Measurements from ENCODE around the gene FCRL4.

The FCRL4 gene

DNA sequence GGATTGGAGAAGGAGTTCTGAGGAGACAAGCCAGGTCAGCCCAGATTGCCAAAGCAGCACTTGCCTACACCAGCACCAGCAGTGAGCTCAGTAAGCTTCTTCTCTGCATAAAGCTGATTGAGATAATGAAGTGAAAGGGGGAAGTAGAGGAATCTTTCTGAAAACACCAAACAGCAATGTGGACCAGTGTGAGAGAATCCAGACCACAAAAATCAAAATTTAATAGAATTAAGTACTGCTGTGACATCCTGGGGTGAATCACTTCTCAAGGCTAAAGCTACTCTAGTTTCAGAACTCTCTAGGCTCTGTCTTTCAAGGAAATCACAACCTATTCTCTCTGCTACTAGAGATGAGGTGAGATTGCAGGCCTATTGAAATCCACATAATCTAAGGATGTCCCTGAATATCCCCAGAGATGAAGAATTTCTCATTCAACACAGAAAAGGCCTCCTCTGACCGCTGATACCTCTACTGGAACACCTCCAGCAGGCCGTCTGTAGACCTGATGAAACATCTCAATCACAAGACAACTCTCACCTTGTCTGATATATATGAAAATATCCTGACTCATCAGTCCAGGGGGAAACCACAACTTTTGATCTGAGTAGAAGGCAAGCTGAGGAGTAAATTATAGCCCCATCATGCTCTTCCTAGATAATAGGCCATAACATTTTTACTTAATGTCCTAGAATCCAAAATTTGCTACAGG is at the start of gene FCRL4:
FCRL4 (minus strand) TSS at position 127 of the 709 bp plus-strand sequence. CDS start 141 bp downstream, outside the sequence.
- no peak within 1 kb of the TSS for H3K4me3 Mint-ChIP-seq

DNA sequence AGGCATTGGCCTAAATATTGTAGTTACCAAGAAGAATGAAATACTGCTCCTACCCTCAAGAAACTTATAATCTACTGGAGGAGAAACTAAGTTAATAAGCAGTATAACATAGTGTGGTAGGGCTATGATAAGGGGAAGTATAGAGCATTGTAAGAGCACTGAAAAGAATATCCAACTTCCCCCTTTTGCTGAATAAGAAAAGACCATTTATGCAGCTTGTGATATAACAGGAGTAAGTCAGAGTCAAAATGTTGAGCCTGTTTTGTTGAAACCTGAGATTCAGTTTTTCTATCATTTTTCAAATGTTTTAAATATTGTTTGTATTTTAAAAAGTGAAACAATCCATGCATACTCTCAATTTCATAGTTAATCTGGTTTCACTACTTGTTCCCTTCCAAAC is 48.3 kb upstream of the FCRL4 start:
- H3K27me3 Mint-ChIP-seq: peaks cover 7% of the 10 kb centered on the region
- no peaks in the 10 kb centered on the region for H3K36me3 Mint-ChIP-seq
- no peak overlapping the region for H3K4me3 Mint-ChIP-seq
- no peak overlapping the region for H3K27ac Mint-ChIP-seq
- no peaks in the 10 kb centered on the region for H3K4me1 Mint-ChIP-seq
- H3K9me3 Mint-ChIP-seq: no peaks in the 10 kb centered on the region

More for the DNA sequence above, at the start of gene FCRL4:
- H3K4me1 Mint-ChIP-seq: no peaks in the 10 kb centered on the region
- H3K27ac Mint-ChIP-seq: no peak within 1 kb of the TSS
- H3K9me3 Mint-ChIP-seq: no peaks in the 10 kb centered on the region
- peaks cover 13% of the 10 kb centered on the region for H3K27me3 Mint-ChIP-seq
- no peaks in the 10 kb centered on the region for H3K36me3 Mint-ChIP-seq

DNA sequence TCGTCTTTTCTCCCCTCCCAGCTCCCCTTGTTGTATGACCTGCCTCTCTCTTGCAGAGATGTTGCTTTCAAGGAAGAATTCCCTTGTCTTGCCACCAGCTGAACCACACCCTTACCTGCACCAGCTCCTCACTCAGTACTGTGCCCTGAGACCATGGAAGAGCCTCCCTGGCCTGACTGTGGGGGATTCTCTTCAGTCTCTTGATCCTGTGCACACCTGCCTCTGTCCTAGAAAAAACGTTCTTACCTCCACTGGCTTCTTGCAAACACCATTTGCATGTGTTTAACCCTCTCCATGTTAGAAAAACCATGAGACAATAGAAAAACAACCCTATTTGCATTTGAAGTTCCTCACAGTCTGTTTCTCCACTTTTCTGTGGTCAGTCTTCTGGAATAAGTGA is 43.3 kb upstream of the FCRL4 start:
- no peaks in the 10 kb centered on the region for H3K4me1 Mint-ChIP-seq
- no peak overlapping the region for H3K27ac Mint-ChIP-seq
- no peaks in the 10 kb centered on the region for H3K9me3 Mint-ChIP-seq
- H3K36me3 Mint-ChIP-seq: no peaks in the 10 kb centered on the region
- H3K4me3 Mint-ChIP-seq: no peak overlapping the region
- H3K27me3 Mint-ChIP-seq: peaks cover 9% of the 10 kb centered on the region

DNA sequence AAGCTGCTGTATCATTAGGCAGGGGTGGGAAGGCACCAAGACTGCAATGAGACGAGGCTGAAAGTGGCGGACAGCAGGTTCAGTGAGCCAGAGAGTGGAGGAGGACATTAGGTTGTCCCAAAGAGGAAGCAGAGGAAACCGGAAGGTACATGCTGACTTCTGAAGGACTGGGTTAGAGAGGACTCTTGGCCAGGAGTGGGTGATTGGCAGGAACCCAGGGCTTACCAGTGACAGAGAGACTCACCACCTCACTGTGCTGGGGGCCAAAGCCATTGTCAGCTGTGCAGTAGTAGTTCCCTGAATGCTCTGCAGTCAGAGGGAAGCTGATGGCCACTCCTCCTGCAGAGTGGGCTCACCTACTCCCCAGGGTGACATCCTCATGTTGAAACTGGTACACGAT is 41.9 kb upstream of the FCRL4 start:
- Mint-ChIP-seq H3K36me3 (no peaks in the 10 kb centered on the region), H3K4me3 (no peak overlapping the region), H3K9me3 (no peaks in the 10 kb centered on the region), H3K4me1 (no peaks in the 10 kb centered on the region), H3K27ac (no peak overlapping the region), H3K27me3 (peaks cover 10% of the 10 kb centered on the region)

DNA sequence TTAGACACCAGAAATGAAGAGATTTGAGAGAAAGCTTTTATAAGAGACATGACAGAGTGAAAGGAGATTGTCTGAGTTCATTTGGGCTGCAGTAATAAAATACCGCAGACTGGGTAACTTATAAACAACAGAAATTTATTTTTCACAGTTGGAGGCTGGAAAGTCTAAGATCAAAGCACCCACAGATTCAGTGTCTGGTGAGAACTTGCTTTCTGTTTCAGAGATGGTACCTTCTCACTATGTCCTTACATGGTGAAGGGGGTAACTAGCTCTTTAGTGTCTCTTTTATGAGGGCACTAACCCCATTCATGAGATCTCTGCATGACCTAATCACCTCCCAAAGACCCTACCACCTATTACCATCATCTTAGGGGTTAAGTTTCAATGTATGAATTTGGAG is 30.9 kb upstream of the FCRL4 start:
- H3K9me3 Mint-ChIP-seq: peaks cover 5% of the 10 kb centered on the region
- no peak overlapping the region for H3K4me3 Mint-ChIP-seq

DNA sequence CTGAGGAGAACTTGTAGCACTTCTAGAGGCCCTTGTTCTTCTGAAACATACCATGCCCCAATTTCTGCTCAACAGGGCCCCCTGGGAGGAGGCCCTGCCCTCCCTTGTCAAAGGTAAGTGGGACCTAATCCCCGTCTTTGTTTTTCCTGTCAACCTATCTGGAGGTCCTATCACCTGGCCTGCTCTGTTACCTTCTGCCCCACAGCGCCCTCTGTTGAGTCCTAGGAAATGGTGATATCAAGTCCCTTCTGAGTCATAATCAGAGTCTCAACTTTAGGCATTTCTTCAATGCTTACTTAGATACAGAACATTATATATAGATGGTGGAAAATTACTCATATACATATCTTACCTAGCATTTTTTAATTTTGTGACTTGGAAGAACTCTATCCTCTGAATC is 28.2 kb upstream of the FCRL4 start:
- H3K27me3 Mint-ChIP-seq: peaks cover 11% of the 10 kb centered on the region
- H3K9me3 Mint-ChIP-seq: no peaks in the 10 kb centered on the region
- H3K4me3 Mint-ChIP-seq: no peak overlapping the region
- peaks cover 3% of the 10 kb centered on the region for H3K4me1 Mint-ChIP-seq
- H3K27ac Mint-ChIP-seq: no peak overlapping the region
- H3K36me3 Mint-ChIP-seq: no peaks in the 10 kb centered on the region

More for the DNA sequence above, 30.9 kb upstream of the FCRL4 start:
- Mint-ChIP-seq H3K4me1 (peaks cover 3% of the 10 kb centered on the region), H3K36me3 (no peaks in the 10 kb centered on the region), H3K27ac (no peak overlapping the region), H3K27me3 (peaks cover 14% of the 10 kb centered on the region)

DNA sequence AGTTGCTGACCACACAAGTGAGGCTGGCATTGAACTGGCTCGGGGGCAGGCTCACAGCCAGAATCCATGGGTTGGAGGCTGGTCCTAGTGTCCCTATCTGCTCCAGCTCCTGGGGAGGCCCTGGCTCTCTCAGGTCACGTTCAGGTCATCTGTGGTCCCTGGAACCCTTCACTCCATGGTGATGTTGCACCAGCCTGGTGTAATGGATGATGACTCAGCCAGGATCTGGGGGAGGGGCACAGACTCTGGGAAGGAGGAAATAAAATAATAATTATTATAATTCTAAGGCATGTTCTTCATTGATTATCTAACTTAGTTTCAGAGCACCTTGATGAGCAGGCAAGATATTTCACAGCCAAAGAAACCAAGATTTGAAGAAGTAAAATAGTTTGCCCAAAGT is 26.6 kb upstream of the FCRL4 start:
- Mint-ChIP-seq H3K27ac (no peak overlapping the region), H3K36me3 (no peaks in the 10 kb centered on the region), H3K4me1 (peaks cover 3% of the 10 kb centered on the region), H3K27me3 (peaks cover 9% of the 10 kb centered on the region), H3K4me3 (no peak overlapping the region), H3K9me3 (no peaks in the 10 kb centered on the region)

DNA sequence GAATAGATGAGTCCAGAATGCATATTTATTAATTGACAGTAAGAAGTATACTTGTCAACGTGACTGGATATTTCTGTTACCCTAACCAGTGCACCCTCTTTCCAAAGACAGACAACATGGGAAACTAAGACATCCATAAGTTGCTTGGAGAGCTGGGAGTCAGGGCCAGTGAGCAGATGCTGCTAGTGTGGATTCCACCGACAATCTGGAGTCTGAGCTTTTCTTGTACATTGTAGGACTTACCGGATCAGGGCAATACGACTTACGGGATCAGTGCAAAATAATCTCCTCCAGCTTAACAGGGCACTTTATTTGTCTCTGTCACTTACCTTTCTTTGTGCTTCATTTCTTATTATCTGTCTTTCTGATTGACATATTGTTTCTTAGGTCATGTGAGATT is 24.6 kb upstream of the FCRL4 start:
- no peak overlapping the region for H3K4me3 Mint-ChIP-seq
- no peaks in the 10 kb centered on the region for H3K36me3 Mint-ChIP-seq
- peaks cover 5% of the 10 kb centered on the region for H3K27me3 Mint-ChIP-seq
- H3K9me3 Mint-ChIP-seq: no peaks in the 10 kb centered on the region
- H3K27ac Mint-ChIP-seq: no peak overlapping the region
- no peaks in the 10 kb centered on the region for H3K4me1 Mint-ChIP-seq

DNA sequence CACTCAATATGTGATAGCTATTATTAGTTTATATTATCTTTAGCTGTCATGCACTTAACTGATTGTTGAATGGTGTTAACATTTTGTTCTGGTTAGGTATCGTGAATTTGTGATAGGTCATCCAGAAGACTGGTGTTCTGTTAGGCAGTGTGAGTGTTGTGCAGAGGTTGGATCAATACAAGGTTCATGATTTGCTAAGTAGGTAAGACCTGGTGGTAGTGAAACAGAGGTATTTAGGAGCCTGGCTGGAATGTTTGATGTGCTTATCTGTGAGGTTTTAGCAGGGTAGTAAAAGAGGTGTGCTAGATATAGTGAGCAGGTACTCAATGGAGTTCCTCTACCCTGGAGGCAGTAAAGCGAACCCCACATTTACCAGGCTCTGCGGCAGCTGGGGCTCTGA is 20.3 kb upstream of the FCRL4 start:
- Mint-ChIP-seq H3K9me3 (no peaks in the 10 kb centered on the region), H3K4me1 (no peaks in the 10 kb centered on the region), H3K27ac (no peak overlapping the region), H3K4me3 (no peak overlapping the region), H3K36me3 (no peaks in the 10 kb centered on the region), H3K27me3 (no peaks in the 10 kb centered on the region)

DNA sequence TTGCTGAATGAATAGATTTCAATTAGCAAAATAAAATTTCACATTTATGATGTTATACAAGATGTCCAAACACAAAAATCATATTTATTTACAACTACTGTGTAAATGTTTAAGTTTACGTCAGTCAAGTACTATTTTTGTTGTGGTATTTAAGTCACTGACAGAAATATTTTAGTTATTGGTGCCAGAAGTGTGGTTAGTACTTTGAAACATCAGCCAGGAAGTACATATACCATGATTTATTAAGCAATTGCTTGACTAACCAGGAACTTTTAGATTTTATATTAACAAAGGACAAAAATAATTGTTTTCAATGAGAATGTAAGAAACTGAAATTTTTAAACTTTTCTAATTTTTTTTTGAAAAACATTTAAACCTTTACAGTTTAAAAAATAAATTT is 2.4 kb upstream of the FCRL4 start:
- H3K4me3 Mint-ChIP-seq: no peak overlapping the region
- peaks cover 19% of the 10 kb centered on the region for H3K27me3 Mint-ChIP-seq
- no peaks in the 10 kb centered on the region for H3K4me1 Mint-ChIP-seq
- H3K36me3 Mint-ChIP-seq: no peaks in the 10 kb centered on the region
- H3K9me3 Mint-ChIP-seq: no peaks in the 10 kb centered on the region
- no peak overlapping the region for H3K27ac Mint-ChIP-seq

DNA sequence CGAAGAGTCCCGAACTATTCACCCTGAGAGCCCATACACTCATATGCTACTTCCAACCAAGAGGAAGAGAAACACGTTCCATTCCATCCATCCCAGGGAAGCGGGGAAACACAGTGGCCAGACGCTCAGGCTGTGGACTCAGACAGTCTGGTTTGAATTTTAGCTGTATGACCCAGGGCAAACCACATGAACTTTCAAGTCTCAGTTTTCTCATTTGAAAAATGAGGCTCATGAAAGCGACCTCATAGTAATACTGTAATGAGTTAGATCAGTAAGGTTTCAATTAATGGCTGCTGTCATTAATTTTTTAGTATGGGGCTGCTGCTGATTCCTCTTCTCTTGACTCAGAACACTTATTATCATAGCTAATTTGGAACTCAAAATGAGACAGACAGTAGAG is 1.5 kb downstream of the FCRL4 start:
- Mint-ChIP-seq H3K36me3 (no peaks in the 10 kb centered on the region), H3K4me3 (no peak overlapping the region), H3K27me3 (peaks cover 10% of the 10 kb centered on the region), H3K9me3 (no peaks in the 10 kb centered on the region), H3K4me1 (no peaks in the 10 kb centered on the region), H3K27ac (no peak overlapping the region)

DNA sequence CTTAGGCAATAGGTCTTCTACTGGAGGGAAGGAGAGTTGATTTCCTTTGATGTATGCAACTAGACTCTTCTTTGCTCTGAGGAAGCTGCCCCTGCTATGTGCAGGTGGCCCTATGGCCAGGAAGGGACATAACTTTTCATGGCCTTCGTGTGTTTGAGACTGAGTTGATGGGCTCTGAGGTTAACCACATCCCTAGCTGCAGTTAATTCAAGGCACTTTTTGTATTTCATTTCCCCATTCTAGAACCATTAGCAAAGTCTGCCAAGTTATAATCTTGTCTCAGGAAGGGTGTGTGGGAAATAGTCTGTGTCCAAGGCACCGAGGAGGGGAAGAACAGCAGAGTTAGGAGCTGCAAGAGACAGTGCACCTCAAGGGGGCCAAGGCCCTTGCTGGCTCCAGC is 2.5 kb downstream of the FCRL4 start:
- Mint-ChIP-seq H3K27ac (no peak overlapping the region), H3K4me3 (no peak overlapping the region), H3K27me3 (peaks cover 8% of the 10 kb centered on the region), H3K9me3 (no peaks in the 10 kb centered on the region), H3K36me3 (no peaks in the 10 kb centered on the region), H3K4me1 (no peaks in the 10 kb centered on the region)

DNA sequence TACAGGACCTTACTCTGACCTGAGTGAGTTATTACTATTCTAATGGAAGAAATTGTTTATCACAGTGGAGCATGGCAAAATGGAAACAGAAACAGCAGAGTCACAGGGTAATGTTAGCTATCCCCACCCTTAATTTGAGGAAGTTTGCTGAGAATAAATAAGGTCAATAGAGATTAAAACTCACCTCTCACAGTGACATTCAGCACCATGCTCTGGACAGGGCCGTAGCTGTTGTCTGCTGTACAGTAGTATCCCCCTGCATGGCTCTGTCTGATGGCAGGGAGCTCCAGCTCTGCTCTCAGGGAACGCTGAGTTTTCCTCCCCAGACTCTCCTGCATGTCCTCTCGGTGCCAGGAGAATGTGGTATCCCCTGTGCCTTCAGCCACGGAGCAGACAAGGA is 11.9 kb downstream of the FCRL4 start:
- no peak overlapping the region for H3K27ac Mint-ChIP-seq
- no peaks in the 10 kb centered on the region for H3K4me1 Mint-ChIP-seq
- H3K4me3 Mint-ChIP-seq: no peak overlapping the region
- H3K9me3 Mint-ChIP-seq: no peaks in the 10 kb centered on the region
- H3K36me3 Mint-ChIP-seq: no peaks in the 10 kb centered on the region
- peaks cover 10% of the 10 kb centered on the region for H3K27me3 Mint-ChIP-seq

DNA sequence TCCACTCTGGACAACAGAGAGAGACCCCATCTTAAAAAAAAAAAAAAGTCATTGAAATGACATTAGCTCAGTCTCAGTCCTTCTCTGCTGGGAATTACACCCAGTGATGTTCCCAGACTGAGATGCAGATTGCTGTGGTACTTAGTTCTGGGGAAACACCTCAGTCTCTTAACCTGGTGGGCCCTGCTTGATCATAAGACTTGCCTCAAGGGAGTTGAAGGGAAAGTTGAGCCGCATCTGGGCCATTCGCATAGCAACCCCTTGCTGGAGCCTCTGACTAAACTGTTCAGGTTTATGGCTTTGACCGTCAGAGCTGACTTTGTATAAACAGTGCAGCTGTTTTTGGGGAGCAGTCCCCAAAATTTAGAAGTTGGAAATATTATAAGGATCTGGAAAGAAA is 13.4 kb downstream of the FCRL4 start:
- Mint-ChIP-seq H3K4me3 (no peak overlapping the region), H3K9me3 (no peaks in the 10 kb centered on the region), H3K4me1 (no peaks in the 10 kb centered on the region), H3K27ac (no peak overlapping the region), H3K36me3 (no peaks in the 10 kb centered on the region), H3K27me3 (peaks cover 10% of the 10 kb centered on the region)

DNA sequence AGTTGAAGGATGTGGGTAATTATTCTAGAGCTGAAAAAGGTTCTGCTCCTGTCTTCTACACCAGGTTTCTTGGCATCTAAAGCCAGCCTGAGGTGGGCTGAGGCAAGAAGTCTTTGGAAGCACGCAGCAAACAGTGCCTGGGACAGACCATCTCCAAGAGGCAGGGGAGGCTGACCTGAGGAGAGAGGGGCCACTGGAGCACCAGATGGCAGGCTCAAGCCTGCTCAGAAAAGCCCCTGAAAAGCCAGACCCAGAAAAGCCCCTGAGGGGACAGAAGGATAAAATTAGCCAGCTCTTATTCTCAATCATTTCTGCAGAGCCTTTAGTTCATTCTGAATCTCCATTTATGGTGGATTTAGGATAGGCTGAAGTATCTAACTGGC is 17.1 kb downstream of the FCRL4 start:
- H3K36me3 Mint-ChIP-seq: no peaks in the 10 kb centered on the region
- H3K9me3 Mint-ChIP-seq: no peaks in the 10 kb centered on the region
- H3K4me3 Mint-ChIP-seq: no peak overlapping the region
- H3K27ac Mint-ChIP-seq: no peak overlapping the region
- H3K4me1 Mint-ChIP-seq: no peaks in the 10 kb centered on the region
- peaks cover 11% of the 10 kb centered on the region for H3K27me3 Mint-ChIP-seq

DNA sequence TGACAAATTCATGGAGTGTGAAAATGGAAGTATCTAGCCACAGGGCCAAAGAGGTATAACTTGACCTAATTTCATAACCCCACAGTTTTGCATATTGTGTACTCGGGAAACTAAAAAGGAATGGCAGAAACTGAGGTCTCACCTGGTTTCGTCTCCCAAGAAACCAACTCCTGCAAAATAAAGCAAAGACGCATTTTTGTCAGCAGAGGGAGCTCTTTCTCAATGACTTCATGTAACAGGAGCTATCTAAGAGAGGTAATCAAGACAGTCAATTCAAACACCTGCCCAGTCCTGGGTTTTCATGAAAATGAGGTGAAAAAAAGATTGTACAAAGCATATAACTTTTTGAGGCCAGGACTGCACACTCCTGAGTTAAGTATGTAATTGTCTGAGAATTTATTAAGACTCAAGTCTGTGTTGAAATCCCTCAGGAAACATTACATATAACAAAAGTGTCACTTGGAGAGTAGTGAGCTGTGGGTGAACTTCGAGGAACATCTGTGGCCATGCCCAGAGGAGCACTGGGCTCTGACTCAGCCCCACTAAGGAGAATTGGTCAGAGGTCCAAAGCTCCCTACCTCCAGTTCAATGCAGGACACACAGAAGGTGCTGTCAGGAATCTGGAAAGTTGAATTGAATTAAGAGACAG is 17.6 kb downstream of the FCRL4 start:
- H3K36me3 Mint-ChIP-seq: no peaks in the 10 kb centered on the region
- H3K27ac Mint-ChIP-seq: no peak overlapping the region

DNA sequence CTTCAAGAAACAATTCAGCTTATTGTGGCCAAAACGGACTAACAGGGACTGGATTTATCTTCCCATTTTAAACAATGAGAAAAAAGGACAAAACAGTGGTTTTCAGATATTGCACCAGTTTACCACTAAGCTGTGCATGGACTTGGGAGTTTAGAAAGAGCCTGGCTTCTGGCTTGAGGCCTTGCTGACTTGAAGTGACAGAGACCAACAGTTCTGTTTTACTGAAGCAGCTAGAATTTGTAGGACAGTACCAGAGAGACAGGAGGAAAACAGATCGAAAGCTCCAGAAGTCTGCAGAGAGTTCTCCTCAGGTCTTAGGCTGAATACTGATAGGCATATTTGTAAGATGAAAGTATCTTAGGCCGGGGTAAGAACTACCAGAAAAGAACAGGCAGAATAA is 20.5 kb downstream of the FCRL4 start:
- Mint-ChIP-seq H3K36me3 (no peaks in the 10 kb centered on the region), H3K27me3 (peaks cover 11% of the 10 kb centered on the region), H3K4me3 (no peak overlapping the region), H3K27ac (no peak overlapping the region), H3K9me3 (no peaks in the 10 kb centered on the region), H3K4me1 (no peaks in the 10 kb centered on the region)

More for the DNA sequence above, 17.6 kb downstream of the FCRL4 start:
- Mint-ChIP-seq H3K4me1 (no peaks in the 10 kb centered on the region), H3K9me3 (no peaks in the 10 kb centered on the region), H3K4me3 (no peak overlapping the region), H3K27me3 (peaks cover 11% of the 10 kb centered on the region)

All from activated naive CD4-positive, alpha-beta T cell treated with anti-CD3 and anti-CD28 coated beads, Interleukin-2, amount 50 U/mL, for 24 hours (primary cell).